Measurements from ENCODE around the gene YPEL2. TPM values are rescaled to one million over a fixed set of nuclear protein-coding genes. Genes with fewer than 3 reads are reported as not detected.
A peak's percentile ranks its signal among the peaks of the same experiment; 100 is the strongest.

The YPEL2 gene
- polyA plus RNA-seq, 1 of the 3 experiments (the other 2 are of a cell fraction) = 3.2 TPM

GRCh38 chr17:59315866-59316265 is 15.6 kb upstream of the YPEL2 start:
- Histone ChIP-seq H3K9ac (no peak overlapping the region), H3K36me3 (replicated peaks in 1 of 2; ENCODE audit: control insufficient read depth in 1 of 2, insufficient read depth in 2 of 2, low read length in 1 of 2) (no peaks in the 10 kb centered on the region), H3K9me3 (no peaks in the 10 kb centered on the region), H2AFZ (ENCODE audit: low read depth) (no peak overlapping the region), H3K27me3 (ENCODE audit: insufficient read depth) (no peaks in the 10 kb centered on the region), H3K4me1 (ENCODE audit: control insufficient read depth in 1 of 2, insufficient read depth in 2 of 2, low read depth in 1 of 2, low read length in 1 of 2) (no peaks in the 10 kb centered on the region), H3K9me2 (no peaks in the 10 kb centered on the region), H3F3A (replicated peaks; ENCODE audit: insufficient read depth) (no peaks in the 10 kb centered on the region), H3K27ac (ENCODE audit: low read depth in 2 of 2, low read length in 1 of 2) (no peak overlapping the region), H3K4me2 (no peak overlapping the region), H3K4me3 (ENCODE audit: low read depth in 2 of 2, low read length in 1 of 2) (no peak overlapping the region), H3K79me2 (ENCODE audit: insufficient read depth) (no peaks in the 10 kb centered on the region), H4K20me1 (ENCODE audit: insufficient read depth) (no peaks in the 10 kb centered on the region)
- ChIA-PET CTCF (interaction anchor here (0.5 to 13.5 kb wide), 11 partner anchors 13 to 496 kb away, joined by 3 to 385 read pairs (median 3); no protein-coding TSS in a partner anchor), POLR2A (no interaction called here)
- DNase-seq = no peak
- WGBS (ENCODE audit: low lambda C conversion rate) = 83% methylated on average over 4 of the region's 4 CpGs
- no peak for TF ChIP-seq RCOR1 (IDR thresholded peaks at IDR 0.05; ENCODE audit: low read length)
- TF ChIP-seq NRF1 (IDR thresholded peaks at IDR 0.05; ENCODE audit: low read depth, low read length) = no peak
- TF ChIP-seq GATA2 (CRISPR knock-in tag; IDR thresholded peaks at IDR 0.05) = no peak
- TF ChIP-seq NFIC (IDR thresholded peaks at IDR 0.05; ENCODE audit: borderline replicate concordance) = no peak
- no peak for TF ChIP-seq RAD21 (IDR thresholded peaks at IDR 0.05; ENCODE audit: low read length)
- TF ChIP-seq GABPA (IDR thresholded peaks at IDR 0.05; ENCODE audit: low read depth) = no peak
- TF ChIP-seq TEAD4 (IDR thresholded peaks at IDR 0.05; ENCODE audit: borderline replicate concordance, insufficient read depth) = no peak
- TF ChIP-seq CHD2 (IDR thresholded peaks at IDR 0.05; ENCODE audit: low read length, partially characterized antibody) = no peak
- TF ChIP-seq SMC3 (IDR thresholded peaks at IDR 0.05; ENCODE audit: low read depth, low read length) = no peak
- TF ChIP-seq, protein P1, sequence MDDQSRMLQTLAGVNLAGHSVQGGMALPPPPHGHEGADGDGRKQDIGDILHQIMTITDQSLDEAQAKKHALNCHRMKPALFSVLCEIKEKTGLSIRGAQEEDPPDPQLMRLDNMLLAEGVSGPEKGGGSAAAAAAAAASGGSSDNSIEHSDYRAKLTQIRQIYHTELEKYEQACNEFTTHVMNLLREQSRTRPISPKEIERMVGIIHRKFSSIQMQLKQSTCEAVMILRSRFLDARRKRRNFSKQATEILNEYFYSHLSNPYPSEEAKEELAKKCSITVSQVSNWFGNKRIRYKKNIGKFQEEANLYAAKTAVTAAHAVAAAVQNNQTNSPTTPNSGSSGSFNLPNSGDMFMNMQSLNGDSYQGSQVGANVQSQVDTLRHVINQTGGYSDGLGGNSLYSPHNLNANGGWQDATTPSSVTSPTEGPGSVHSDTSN (IDR thresholded peaks at IDR 0.05) = no peak
- TF ChIP-seq TCF12 (IDR thresholded peaks at IDR 0.05) = no peak
- no peak for TF ChIP-seq YY1 (IDR thresholded peaks at IDR 0.05; ENCODE audit: low read depth)
- TF ChIP-seq, protein P2, sequence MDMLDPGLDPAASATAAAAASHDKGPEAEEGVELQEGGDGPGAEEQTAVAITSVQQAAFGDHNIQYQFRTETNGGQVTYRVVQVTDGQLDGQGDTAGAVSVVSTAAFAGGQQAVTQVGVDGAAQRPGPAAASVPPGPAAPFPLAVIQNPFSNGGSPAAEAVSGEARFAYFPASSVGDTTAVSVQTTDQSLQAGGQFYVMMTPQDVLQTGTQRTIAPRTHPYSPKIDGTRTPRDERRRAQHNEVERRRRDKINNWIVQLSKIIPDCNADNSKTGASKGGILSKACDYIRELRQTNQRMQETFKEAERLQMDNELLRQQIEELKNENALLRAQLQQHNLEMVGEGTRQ (IDR thresholded peaks at IDR 0.05; ENCODE audit: borderline replicate concordance, low read depth, low read length) = no peak
- no peak for TF ChIP-seq EP300 (IDR thresholded peaks at IDR 0.05; ENCODE audit: borderline replicate concordance in 1 of 2, low read depth in 1 of 2, low read length in 1 of 2)
- no peak for TF ChIP-seq MEF2A (IDR thresholded peaks at IDR 0.05; ENCODE audit: borderline replicate concordance, low read depth)

DNA sequence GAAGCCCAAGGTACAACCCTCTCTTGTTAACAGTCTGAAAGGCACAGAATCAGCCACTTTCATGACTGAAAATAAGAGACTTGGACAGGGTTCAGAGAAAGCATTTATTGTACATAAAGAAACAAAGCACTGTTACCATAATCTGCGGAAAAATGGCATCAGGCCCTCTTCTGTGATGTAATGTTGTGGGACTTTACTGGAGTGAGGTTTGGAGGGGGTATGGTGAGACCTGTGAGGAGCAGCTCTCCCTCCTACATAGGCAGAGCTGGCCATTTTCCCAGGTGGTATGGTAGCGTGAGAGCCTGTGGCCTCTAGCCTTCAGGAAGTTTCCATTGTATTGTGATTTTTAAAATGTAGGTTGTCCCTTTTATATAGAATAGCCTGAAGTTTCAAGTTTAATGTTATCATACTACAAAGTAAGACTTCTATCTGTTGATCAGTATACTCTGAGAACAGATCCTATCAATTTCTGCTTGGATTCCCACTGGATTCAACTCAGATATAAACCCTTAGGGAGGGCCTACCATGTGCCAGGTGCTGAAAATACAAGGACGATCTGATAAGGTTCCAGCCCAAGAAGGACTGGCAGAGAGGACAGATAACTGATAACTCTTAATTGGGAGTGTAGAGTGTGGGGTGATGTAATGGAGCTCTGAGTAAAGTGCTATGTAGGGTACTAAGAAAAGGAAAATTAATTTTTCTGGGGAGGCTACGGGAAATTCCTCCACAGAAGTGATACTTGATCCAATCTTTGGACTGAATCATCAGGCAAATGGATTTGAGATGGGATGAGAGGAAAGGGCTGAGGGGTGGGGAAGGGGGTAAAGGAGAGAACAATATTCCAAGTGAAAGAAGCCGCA is 4.1 kb upstream of the YPEL2 start:
- Histone ChIP-seq H3F3A (replicated peaks; ENCODE audit: insufficient read depth) (peaks cover 15% of the 10 kb centered on the region), H3K27ac (ENCODE audit: low read depth in 2 of 2, low read length in 1 of 2) (peak overlapping the region; percentile 17 to 55), H3K79me2 (ENCODE audit: insufficient read depth) (peaks cover 1% of the 10 kb centered on the region; the same call in 1 of the 2 replicates), H4K20me1 (ENCODE audit: insufficient read depth) (no peaks in the 10 kb centered on the region), H3K36me3 (replicated peaks in 1 of 2; ENCODE audit: control insufficient read depth in 1 of 2, insufficient read depth in 2 of 2, low read length in 1 of 2) (no peaks in the 10 kb centered on the region), H3K27me3 (ENCODE audit: insufficient read depth) (no peaks in the 10 kb centered on the region), H3K4me1 (ENCODE audit: control insufficient read depth in 1 of 2, insufficient read depth in 2 of 2, low read depth in 1 of 2, low read length in 1 of 2) (peaks cover 16 to 34% of the 10 kb centered on the region in 2 experiments), H2AFZ (ENCODE audit: low read depth) (no peak overlapping the region), H3K4me2 (no peak overlapping the region), H3K9me2 (no peaks in the 10 kb centered on the region), H3K4me3 (ENCODE audit: low read depth in 2 of 2, low read length in 1 of 2) (no peak overlapping the region), H3K9ac (no peak overlapping the region), H3K9me3 (no peaks in the 10 kb centered on the region)
- ChIA-PET POLR2A (no interaction called here), CTCF (interaction anchor here (0.6 to 18.2 kb wide), 7 partner anchors 10 to 232 kb away, joined by 3 to 569 read pairs (median 3); no protein-coding TSS in a partner anchor)
- 63% methylated on average over 5 of the region's 5 CpGs for whole genome bisulfite sequencing (ENCODE audit: low lambda C conversion rate)
- peak; percentile 42 for DNase-seq
- TF ChIP-seq MXI1 (IDR thresholded peaks at IDR 0.05; ENCODE audit: low read depth, low read length) = peak; percentile 47; the same call in 1 of the 2 replicates
- TF ChIP-seq SMC3 (IDR thresholded peaks at IDR 0.05; ENCODE audit: low read depth, low read length) = no peak
- TF ChIP-seq TCF12 (IDR thresholded peaks at IDR 0.05) = 0 out of 2 replicates have a peak, but pooled peaks have one; percentile 19
- TF ChIP-seq, protein P3, sequence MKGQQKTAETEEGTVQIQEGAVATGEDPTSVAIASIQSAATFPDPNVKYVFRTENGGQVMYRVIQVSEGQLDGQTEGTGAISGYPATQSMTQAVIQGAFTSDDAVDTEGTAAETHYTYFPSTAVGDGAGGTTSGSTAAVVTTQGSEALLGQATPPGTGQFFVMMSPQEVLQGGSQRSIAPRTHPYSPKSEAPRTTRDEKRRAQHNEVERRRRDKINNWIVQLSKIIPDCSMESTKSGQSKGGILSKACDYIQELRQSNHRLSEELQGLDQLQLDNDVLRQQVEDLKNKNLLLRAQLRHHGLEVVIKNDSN (IDR thresholded peaks at IDR 0.05; ENCODE audit: borderline replicate concordance, low read depth) = no peak
- TF ChIP-seq ELF1 (IDR thresholded peaks at IDR 0.05) = no peak
- no peak for TF ChIP-seq CHD2 (IDR thresholded peaks at IDR 0.05; ENCODE audit: low read length, partially characterized antibody)
- TF ChIP-seq GATA2 (CRISPR knock-in tag; IDR thresholded peaks at IDR 0.05) = peak; percentile 94
- peak; percentile 6; the same call in 1 of the 2 replicates for TF ChIP-seq FOSL2 (IDR thresholded peaks at IDR 0.05; ENCODE audit: borderline replicate concordance, low read depth)
- TF ChIP-seq YY1 (IDR thresholded peaks at IDR 0.05; ENCODE audit: low read depth) = no peak
- TF ChIP-seq RCOR1 (IDR thresholded peaks at IDR 0.05; ENCODE audit: low read length) = no peak; the same call in 1 of the 2 replicates
- peak in 1 of 2 experiments; percentile 74; a peak in 1 of 4 replicates for TF ChIP-seq EP300 (IDR thresholded peaks at IDR 0.05; ENCODE audit: borderline replicate concordance in 1 of 2, low read depth in 1 of 2, low read length in 1 of 2)
- TF ChIP-seq IRF3 (IDR thresholded peaks at IDR 0.05; ENCODE audit: low read depth, low read length) = no peak
- TF ChIP-seq RFX5 (IDR thresholded peaks at IDR 0.05; ENCODE audit: low read length) = 0 out of 2 replicates have a peak, but pooled peaks have one; percentile 8
- TF ChIP-seq, protein P1 (IDR thresholded peaks at IDR 0.05) = no peak

Data from SK-N-SH (cell line).